Iris pigment epithelial cell (primary cell): ENCODE data around the gene PDK2.
"Not testable (repeated sequence)": the region's sequence is repeated elsewhere in the genome, so short reads cannot be mapped to it uniquely, and the experiment has no call there.

Experiments
- DNase-seq: peaks from one replicate; pipeline ENCODE4 v3.0.0-alpha.2; 2011; ENCODE audit warnings: low read depth

The PDK2 gene

DNA sequence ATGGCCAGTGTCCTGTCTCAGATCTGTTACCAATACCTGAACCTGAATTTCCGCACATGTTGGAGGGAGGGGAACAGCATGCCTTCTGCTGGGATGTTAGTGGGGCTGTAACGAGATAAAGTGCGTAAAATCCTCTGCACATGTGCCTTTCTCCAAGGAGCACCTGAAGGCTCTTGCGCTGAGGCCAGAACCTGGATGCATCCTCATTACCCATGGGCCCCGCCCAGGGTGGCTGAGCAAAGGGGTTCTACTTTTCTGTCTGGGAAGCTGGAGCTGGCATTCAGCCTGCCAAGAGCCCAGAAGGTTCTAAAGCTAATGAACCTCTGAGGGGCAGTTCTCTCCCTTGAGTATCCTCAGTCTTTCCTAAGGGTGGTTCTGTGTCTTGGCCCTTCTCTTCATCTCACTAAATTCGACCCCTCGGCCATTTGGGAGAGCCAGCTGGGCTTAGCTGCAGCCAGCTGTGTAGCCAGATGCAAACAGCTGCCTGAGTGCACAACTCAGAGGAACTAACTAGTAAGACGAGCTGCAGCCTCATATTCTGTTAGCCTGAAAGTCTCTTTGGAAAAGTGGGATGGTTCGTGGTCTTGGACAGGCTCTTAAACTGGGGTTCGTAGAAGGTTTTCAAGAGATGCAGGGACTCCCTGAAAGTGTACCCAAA, 36.7 kb upstream of the PDK2 start:
- DNase-seq, result no peak

DNA sequence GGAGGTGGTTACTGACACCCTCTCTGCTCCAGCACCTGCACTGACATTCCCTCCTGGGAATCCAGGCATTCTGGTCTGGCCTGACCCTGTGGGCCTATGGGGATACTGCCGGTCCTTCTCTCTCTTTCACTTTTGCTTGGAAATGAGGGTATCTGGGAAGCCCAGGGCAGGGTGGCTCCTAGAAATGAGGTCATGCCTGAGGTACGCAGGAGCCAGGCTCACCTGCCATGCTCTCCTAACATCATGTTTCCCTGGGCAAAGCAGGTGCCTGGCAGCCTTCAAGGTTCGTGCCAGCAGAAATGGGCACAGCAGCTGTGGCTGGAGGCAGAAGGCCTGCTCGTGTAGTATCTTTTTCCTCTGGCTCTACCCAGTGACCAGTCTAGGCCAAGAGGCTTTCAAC, 35.9 kb upstream of the PDK2 start:
- no peak for DNase-seq

DNA sequence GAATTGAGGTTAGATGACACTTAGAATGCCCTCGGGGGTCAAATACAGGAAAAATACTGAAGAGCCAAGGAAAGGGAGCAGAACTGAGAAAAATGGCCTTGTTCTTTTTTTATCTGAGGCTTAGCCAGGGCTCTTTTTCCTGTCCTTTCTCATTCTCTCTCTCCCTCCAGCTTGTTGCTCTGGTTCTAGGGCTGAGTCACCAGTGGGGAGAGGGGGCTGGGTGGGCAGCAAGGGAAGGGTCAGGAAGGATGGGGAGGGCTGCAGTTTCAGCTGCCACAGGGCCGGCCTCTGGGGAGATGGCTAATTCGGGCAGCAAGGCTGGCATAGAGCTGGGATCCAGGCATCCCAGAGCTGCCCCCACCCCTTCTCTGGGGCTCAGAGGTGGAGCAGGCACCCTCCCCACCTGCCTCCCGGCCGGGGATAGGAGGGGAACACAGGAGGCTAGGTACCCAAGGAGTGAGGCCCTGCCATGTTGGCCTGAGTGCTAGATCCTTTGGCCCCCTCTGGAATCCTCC, 35.3 kb upstream of the PDK2 start:
- peak; percentile 68 for DNase-seq

DNA sequence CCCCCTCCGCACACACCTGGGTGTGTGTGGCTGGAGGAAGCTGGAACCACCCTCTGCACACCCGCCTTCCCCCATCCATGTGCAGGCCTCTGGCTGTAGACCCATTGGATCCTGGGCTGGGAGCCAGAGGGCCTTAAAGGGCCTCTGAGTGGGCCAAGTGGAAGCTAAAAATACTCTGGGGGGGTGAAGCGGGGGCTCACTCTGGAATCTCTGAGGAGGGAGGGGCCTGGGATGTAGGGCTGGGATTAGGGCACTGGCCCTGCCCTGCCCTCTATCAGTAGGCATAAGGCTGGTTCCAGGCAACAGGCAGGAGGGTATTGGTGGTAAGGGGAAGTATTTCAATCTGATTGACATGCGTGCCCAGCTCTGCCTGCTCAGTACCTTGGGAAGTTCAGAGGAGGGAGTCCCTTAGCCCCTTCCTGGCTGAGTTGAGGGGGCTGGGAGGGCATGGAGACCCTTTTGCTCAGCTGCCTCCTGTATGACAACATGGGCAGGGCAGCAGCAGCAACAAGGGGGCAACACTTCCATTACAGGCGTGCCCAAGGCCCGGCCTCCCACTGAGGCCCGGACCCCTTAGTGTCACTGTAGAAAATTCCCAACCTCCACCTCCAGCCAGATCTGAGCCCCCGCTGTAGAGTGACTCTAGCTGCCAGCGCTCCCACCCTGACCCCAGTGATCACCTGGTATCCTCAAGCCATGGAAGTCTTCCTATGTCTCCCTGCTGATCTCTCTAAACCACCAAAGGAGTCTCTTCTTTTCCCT, 34.0 kb upstream of the PDK2 start:
- DNase-seq, result peak; percentile 64

DNA sequence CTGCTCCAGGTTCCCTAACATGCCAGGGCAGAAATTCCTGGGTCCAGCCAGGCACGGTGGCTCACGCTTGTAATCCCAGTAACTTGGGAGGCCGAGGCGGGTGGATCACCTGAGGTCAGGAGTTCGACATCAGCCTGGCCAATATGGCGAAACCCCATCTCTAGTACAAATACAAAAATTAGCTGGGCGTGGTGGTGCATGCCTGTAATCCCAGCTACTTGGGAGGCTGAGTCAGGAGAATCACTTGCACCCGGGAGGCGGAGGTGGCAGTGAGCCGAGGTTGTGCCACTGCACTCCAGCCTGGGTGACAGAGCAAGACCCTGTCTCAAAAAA, 33.5 kb upstream of the PDK2 start:
- DNase-seq, result not testable (repeated sequence)

DNA sequence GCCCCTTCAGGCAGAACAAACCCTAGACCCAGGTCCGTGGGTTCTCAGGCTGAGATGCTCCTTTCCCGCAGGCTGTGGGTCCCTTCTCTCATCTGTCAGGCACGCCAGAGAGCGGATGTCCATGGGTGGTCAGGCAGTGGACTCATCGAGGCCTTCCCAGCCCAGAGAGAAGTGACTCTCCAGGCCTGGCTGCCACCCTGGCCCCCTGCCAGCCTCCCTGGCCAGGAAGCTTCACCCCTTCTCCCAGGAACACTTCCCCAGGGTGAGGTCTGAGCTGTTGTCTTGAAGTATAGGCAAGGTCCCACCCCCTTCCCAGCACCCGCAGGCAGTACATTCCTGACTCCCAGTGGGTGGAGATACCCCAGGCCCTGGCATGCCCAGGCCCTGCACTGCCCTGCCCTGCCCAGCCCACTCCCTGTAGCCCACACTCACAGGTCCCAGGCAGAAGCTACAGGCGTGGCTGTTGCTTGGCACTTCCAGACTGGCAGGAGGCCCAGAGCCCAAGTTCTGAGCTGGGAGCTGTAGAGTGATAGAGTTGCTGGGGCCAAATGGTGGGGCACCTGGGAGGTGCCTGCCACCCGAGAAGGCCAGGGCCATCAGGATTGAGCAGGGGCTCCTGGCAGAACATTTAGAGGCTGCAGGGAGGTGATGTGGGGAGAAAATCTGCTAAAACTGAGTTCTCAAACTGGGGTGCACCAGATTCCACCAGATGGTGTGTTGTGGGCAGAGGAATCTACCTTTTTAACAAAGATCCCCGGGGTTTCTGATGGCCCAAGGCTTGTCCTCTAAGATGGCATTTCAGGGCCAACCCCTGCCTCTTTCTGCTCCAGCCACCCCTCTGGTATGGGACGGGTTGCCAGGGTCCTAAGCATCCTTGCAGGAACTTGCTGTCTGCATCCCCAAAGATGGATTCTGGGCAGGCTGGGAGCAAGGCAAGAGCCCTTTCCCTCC, 32.6 kb upstream of the PDK2 start:
- peak; percentile 73 for DNase-seq

DNA sequence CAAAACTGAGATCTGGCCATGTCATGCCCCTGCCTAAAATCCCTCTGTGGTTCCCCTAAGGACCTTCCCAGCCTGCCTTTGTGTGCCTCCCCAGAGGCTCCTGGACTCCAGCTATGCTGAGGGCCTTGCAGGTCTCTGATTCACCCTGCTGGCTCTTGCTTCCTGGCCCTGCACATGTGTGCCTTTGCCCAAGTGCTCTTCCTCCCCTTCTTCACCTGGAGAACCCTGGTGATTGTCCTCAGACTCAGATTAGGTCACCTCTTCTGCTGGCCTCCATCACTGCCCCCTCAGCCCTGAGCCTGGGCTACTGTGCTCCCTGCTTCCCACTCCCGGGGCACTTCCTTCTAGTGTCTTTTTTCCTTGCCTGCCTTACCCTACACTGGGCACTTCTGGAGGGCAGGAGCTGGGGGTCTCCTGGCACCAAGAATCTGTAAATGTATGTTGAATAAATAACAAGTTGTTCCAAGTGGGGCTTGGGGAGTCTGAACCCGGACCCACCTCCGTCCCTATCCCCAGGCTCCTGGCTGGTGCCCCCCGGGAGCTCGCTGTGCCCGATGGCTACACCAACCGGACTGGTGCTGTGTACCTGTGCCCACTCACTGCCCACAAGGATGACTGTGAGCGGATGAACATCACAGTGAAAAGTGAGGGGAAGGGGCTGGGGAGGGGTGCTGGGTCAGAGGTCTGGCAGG, 31.4 kb upstream of the PDK2 start:
- peak; percentile 57 for DNase-seq

DNA sequence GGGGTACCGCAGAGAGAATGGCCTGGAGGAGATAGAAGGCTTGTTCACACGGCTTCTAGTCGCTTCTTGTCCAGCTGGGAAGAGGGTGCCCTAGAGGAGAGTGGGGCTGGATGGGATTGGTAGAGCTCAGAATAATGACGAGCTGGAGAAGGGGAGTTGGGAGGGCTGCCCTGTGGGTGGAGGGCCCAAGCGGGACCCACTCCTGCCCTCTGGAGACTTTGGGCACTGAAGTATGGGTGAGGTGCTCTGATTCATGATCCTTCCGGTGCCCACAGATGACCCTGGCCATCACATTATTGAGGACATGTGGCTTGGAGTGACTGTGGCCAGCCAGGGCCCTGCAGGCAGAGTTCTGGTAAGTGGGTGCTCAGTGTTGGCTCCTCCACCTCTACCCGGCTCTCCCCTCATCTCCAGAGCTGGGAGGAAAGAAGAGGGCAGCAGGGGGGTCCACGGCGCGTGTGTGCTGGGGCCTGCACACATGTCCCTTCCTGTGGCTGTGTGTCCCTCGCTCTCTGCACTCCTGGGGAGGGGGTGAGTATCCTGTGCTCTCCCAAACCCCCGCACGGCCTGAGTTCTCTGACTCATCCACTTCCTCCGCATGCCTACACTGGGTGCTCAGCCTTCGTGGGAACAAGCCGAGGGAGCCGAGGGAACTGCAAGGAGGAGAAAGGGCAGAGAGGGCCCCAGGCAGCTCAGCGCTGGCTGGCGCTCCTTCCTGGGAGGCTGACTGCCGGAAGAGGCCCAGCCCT, 30.7 kb upstream of the PDK2 start:
- peak; percentile 97 for DNase-seq

DNA sequence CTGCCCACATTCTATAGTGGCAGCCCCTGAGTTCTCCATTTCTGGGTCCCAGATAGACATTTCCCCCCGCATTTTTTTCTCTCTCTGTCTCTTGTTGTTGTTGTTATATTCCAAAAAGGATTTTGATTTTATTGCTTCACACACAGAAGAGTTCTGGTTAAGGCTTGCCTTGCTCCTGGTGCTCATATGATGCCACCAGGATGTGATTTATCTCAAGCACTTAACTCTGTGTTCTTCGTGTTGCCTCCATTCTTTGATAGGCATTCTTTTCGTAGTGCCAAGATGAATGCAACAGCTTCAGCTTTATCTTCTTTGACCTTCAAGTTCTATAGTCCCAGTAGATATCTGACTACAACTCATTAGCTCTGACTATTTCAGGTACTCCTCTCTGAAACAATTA, 30.1 kb upstream of the PDK2 start:
- DNase-seq, result peak; percentile 34

DNA sequence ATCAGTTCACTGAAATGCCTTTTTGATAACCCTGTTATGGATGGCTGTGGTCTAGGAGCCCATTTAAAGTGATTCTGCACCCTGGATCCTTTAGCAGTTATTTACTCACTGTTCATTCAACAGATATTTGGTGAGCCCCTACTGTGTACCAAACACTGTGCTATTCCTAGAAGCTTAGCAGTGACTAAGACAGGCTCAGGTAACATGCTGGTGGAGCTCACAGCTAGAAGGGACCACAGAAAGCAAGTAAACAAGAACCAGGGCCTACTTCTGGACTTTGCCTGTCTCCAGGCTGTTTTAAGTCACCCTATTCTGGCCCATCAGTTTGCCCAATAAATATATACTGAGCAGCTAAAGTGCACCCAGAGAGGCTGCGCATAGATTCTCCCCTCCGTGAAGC, 28.2 kb upstream of the PDK2 start:
- DNase-seq, result peak; percentile 46

DNA sequence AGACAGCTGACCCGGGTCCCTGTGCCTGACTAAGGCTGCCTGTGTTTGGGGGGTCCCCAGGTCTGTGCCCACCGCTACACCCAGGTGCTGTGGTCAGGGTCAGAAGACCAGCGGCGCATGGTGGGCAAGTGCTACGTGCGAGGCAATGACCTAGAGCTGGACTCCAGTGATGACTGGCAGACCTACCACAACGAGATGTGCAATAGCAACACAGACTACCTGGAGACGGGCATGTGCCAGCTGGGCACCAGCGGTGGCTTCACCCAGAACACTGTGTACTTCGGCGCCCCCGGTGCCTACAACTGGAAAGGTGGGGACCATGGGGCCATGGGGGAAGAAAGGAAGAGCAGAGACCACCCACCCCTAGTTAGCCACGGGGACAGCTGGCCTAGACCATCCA, 27.2 kb upstream of the PDK2 start:
- no peak for DNase-seq

DNA sequence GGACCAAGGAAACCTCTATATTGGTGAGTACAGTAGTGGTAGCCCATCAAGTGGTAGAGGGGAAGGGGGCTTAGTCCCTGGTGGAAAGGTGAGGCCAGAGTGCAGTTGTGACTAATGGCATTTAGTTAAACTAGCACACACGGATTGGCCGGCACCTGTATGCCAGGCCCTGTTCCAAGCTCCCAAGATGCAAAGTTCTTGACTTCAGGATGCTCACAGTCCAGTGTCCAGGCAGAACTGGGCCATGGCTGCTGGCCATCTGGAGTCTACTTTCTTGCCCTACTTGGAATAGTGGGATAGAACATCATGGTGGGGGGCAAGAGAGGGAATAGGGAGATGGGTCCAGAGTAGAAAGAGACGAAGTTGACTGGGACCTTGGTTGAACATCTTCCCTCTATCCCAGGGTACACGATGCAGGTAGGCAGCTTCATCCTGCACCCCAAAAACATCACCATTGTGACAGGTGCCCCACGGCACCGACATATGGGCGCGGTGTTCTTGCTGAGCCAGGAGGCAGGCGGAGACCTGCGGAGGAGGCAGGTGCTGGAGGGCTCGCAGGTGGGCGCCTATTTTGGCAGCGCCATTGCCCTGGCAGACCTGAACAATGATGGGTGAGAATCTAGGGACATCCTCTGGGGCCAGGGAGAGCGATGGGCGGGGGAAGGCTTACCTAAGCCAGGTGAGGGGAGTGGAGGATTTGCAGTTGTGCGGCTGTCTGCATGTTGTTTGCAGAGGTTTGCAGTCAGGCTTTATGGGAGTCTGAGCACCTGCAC, 24.1 kb upstream of the PDK2 start:
- DNase-seq, result no peak

DNA sequence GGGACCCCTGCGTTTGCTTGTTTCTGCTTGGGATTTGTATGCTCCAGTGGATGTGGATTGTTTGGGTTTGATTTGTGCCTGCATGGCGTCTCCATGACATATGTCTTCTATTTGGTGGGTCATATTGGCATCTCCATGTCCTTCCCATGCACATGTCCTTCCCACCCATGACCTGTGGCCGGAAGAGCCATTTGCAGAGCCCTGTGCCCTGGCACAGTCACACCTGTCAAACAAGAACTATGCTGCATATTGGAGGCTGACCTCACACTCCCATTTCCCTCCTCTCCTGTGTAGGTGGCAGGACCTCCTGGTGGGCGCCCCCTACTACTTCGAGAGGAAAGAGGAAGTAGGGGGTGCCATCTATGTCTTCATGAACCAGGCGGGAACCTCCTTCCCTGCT, 23.5 kb upstream of the PDK2 start:
- DNase-seq, result no peak

DNA sequence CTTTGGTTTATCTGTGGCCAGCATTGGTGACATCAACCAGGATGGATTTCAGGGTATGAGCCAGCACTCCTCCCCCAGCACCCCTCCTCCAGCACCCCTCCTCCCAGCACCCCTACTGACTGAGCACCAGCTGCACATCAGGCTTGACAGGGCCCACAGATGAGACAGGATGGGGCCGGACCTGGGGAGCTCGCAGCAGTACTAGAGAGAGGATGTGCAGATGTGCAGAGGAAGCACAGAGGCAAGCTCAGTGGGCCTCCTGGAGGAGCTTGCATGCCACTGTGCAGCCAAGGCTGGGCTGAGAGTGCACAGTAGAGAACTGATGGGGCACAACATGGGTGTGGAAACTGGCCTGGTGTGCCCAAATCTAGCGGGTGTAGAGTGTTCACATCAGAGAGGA, 23.0 kb upstream of the PDK2 start:
- no peak for DNase-seq

DNA sequence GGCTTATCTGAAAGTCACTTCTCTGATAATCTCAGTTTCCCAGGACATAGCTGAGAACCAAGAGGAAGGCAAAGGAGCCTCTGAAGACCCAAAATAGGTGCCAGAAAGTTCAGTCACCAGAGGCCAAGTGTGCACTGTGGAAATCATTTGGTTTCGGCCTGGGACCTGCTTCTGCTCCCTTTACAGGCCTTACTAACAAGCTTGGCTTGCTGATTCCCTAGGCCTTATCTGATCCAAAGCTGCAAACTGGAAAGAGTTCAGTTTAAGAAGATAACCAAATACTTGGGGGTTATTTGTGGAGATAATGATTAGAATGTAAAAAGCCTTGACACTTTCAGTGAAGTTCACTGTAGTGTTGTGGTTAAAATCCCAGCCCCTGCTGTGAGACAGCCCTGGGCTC, 22.2 kb upstream of the PDK2 start:
- no peak for DNase-seq

DNA sequence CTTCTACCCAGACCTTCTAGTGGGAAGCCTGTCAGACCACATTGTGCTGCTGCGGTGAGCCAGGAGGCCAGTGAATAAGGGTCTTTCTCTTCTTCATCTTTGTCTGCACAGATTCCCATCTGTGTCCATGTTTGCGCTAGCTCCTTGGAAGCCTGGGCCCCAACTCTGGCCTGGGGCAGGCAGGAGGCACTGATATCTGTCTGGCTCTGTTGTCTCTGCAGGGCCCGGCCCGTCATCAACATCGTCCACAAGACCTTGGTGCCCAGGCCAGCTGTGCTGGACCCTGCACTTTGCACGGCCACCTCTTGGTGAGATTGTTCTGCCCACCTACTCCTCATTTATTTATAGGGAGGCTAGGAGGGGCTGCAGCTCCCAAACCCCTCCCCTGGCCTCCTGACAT, 20.9 kb upstream of the PDK2 start:
- DNase-seq, result no peak

DNA sequence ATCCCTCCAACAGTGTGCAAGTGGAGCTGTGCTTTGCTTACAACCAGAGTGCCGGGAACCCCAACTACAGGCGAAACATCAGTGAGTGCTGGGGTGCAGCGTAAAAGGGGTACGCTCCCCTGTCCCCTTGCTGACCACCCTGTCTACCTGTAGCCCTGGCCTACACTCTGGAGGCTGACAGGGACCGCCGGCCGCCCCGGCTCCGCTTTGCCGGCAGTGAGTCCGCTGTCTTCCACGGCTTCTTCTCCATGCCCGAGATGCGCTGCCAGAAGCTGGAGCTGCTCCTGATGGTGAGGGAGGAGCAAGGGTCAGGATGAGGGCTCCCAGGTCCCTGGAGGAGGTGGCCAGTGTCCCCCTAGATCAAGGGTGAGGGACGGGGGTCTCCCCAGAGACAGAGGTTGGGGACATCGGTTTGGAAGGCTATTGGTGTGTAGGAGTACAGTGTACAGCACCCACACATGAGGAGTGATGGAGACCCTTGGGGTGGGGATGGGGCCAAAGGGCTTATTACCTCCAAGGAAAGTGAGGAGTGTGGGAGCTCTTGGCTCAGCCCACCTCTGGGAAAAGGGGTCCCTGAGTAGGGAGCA, 19.6 kb upstream of the PDK2 start:
- no peak for DNase-seq

DNA sequence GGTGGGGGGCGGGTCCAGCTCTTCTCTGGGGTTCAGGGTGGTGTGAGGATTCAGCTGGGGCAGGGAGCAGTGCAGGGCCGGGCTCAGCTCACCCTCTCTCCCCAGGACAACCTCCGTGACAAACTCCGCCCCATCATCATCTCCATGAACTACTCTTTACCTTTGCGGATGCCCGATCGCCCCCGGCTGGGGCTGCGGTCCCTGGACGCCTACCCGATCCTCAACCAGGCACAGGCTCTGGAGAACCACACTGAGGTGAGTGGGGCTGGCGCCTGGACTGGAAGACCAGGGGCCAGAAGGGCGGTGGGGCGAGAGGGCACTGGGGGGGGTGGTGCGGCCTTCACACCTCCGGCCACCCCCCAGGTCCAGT, 18.9 kb upstream of the PDK2 start:
- DNase-seq, result no peak

DNA sequence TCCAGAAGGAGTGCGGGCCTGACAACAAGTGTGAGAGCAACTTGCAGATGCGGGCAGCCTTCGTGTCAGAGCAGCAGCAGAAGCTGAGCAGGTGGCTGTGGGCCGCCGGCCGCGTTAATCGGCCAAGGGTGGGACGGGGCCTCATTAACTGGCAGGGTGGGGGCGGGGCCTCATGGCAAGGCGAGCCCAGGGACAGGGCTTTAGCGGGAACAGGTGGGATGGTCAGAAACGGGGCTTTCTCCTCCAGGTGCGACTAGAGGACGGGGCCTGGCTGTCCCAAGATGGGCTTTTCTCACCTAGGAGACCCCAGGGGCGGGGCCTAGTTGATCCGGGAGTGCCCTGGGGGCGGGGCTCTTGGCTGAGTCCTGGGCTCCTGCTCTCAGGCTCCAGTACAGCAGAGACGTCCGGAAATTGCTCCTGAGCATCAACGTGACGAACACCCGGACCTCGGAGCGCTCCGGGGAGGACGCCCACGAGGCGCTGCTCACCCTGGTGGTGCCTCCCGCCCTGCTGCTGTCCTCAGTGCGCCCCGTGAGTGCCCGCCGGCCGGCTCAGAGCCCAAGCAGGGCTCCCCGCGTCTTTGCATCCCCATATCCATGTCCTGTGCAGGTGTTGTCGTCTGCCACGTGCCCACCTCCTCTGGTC, 18.4 kb upstream of the PDK2 start:
- no peak for DNase-seq

DNA sequence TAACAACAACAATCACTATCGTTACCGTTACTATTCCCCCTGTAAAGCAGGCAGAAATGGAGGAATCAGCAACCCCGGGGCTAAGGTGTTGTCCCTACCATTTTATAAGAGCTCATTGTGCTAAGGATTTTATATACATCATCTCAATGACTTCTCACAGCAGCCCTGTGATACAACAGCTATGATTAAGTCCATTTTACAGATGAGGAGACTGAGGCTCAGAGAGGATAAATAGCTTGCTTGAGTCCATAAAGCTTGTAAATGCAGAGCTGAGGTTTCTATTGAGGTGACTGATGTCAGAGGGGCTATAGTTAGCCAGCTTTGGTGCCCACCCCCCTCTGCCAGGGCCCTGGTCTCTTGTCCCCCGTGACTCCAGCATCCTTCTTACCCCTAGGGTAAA, 16.7 kb upstream of the PDK2 start:
- no peak for DNase-seq
